Astrocyte (in vitro differentiated cells and primary cell): ENCODE measurements around the gene CREB5. TPM values are rescaled to one million over a fixed set of nuclear protein-coding genes. Genes with fewer than 3 reads are reported as not detected.

Source experiments
- DNase-seq: peaks from one replicate; pipeline ENCODE4 v3.0.0-alpha.2; 2010; ENCODE audit warnings: low read depth
- FAIRE-seq: peaks from 2 replicates; lab custom pipeline; 2011; peaks lifted over from hg19 to GRCh38; lab: Jason Lieb, UNC
- H2AFZ ChIP-seq: 2 replicates; pipeline ENCODE4 v1.6.0; 2012; ENCODE audit warnings: low read depth, low read length, inconsistent platforms
- H3K27ac ChIP-seq: 2 replicates; pipeline ENCODE4 v1.5.1; 2011; ENCODE audit warnings: low read depth, low read length, inconsistent platforms
- H3K27me3 ChIP-seq: 2 replicates; pipeline ENCODE4 v1.6.0; 2011; ENCODE audit warnings: low read length, inconsistent platforms; ENCODE audit not compliant: insufficient read depth
- H3K36me3 ChIP-seq: 2 replicates; pipeline ENCODE4 v1.5.1; 2011; ENCODE audit warnings: low read length, inconsistent platforms; ENCODE audit not compliant: insufficient read depth
- H3K4me1 ChIP-seq: 2 replicates; pipeline ENCODE4 v1.5.1; 2011; ENCODE audit warnings: low read length, inconsistent platforms; ENCODE audit not compliant: insufficient read depth
- H3K4me2 ChIP-seq: 2 replicates; pipeline ENCODE4 v1.6.0; 2012; ENCODE audit warnings: low read length, inconsistent platforms
- H3K4me3 ChIP-seq: 2 replicates; pipeline ENCODE4 v1.5.1; 2011; ENCODE audit warnings: low read depth, mild to moderate bottlenecking, low read length, inconsistent platforms; ENCODE audit not compliant: insufficient read depth
- H3K79me2 ChIP-seq: 2 replicates; pipeline ENCODE4 v1.6.0; 2012; ENCODE audit warnings: mild to moderate bottlenecking, low read length, inconsistent platforms; ENCODE audit not compliant: insufficient read depth
- H3K9ac ChIP-seq: 2 replicates; pipeline ENCODE4 v1.6.0; 2012; ENCODE audit warnings: mild to moderate bottlenecking, low read length, inconsistent platforms
- H3K9me3 ChIP-seq: 2 replicates; pipeline ENCODE4 v1.5.1; 2012; ENCODE audit warnings: low read depth, mild to moderate bottlenecking, low read length, inconsistent platforms; ENCODE audit not compliant: insufficient read depth
- H4K20me1 ChIP-seq: 2 replicates; pipeline ENCODE4 v1.6.0; 2012; ENCODE audit warnings: low read length, inconsistent platforms; ENCODE audit not compliant: insufficient read depth
- H3K27ac Mint-ChIP-seq: one replicate; pipeline ENCODE4 v1.8.0; 2021; ENCODE audit warnings: mild to moderate bottlenecking, mixed read lengths; ENCODE audit not compliant: unreplicated experiment
- H3K27me3 Mint-ChIP-seq: one replicate; pipeline ENCODE4 v1.8.0; 2021; ENCODE audit warnings: low read depth, mixed read lengths; ENCODE audit not compliant: unreplicated experiment
- H3K36me3 Mint-ChIP-seq: one replicate; pipeline ENCODE4 v1.8.0; 2021; ENCODE audit warnings: low read depth, mixed read lengths; ENCODE audit not compliant: unreplicated experiment
- H3K4me1 Mint-ChIP-seq: one replicate; pipeline ENCODE4 v1.8.0; 2021; ENCODE audit warnings: low read depth, mixed read lengths; ENCODE audit not compliant: unreplicated experiment
- H3K4me3 Mint-ChIP-seq: one replicate; pipeline ENCODE4 v1.8.0; 2021; ENCODE audit warnings: mild to moderate bottlenecking, moderate library complexity, mixed read lengths; ENCODE audit not compliant: unreplicated experiment
- H3K9me3 Mint-ChIP-seq: one replicate; pipeline ENCODE4 v1.8.0; 2021; ENCODE audit warnings: mild to moderate bottlenecking, mixed read lengths; ENCODE audit not compliant: unreplicated experiment
- CTCF ChIP-seq: IDR thresholded peaks from 2 replicates; pipeline ENCODE4 v1.5.1; 2011; ENCODE audit warnings: low read depth, mild to moderate bottlenecking, inconsistent platforms, low read length, moderate library complexity; ENCODE audit not compliant: insufficient read depth
- EZH2 ChIP-seq: IDR thresholded peaks from 2 replicates; pipeline ENCODE4 v1.6.1; 2012; ENCODE audit warnings: mild to moderate bottlenecking, low read length, inconsistent platforms; ENCODE audit not compliant: insufficient read depth
- total RNA-seq: library from RNA; stranded (reverse); gene quantifications from 2 replicates; pipeline ENCODE4 v1.2.1, GENCODE V29; 2021

CREB5 gene
- total RNA-seq, 1 donor from 2014 or later = 25.4 TPM

- H3K4me3 Mint-ChIP-seq = no peak overlapping the region
- no peaks in the 10 kb centered on the region for H3K27me3 Mint-ChIP-seq
- H3K4me1 Mint-ChIP-seq = no peaks in the 10 kb centered on the region
- no peaks in the 10 kb centered on the region for H3K4me1 ChIP-seq
- no peak overlapping the region for H3K4me3 ChIP-seq
- H3K27ac Mint-ChIP-seq = no peak overlapping the region
- no peaks in the 10 kb centered on the region for H3K79me2 ChIP-seq
- no peaks in the 10 kb centered on the region for H3K36me3 Mint-ChIP-seq
- H3K27me3 ChIP-seq = no peaks in the 10 kb centered on the region
- TF ChIP-seq CTCF = no peak
- no peak for TF ChIP-seq EZH2
- no peaks in the 10 kb centered on the region for H3K9me3 ChIP-seq
- peak; percentile 52 for DNase-seq
- no peak for FAIRE-seq
- no peaks in the 10 kb centered on the region for H4K20me1 ChIP-seq
- H3K4me2 ChIP-seq = no peak overlapping the region
- H3K27ac ChIP-seq = no peak overlapping the region
- H3K36me3 ChIP-seq = no peaks in the 10 kb centered on the region
- H3K9me3 Mint-ChIP-seq = peaks cover 2% of the 10 kb centered on the region
- H2AFZ ChIP-seq = no peak overlapping the region
- no peak overlapping the region for H3K9ac ChIP-seq
Measured at GRCh38 chr7:28666154-28666553, 253.8 kb downstream of the CREB5 start.

GRCh38 chr7:28668085-28668484 lies 255.8 kb downstream of the CREB5 start:
- no peak for TF ChIP-seq CTCF
- no peak for TF ChIP-seq EZH2

GRCh38 chr7:28669330-28669729 lies 257.0 kb downstream of the CREB5 start:
- Histone ChIP-seq H3K27ac (no peak overlapping the region), H3K36me3 (no peaks in the 10 kb centered on the region), H2AFZ (no peak overlapping the region), H3K4me2 (no peak overlapping the region), H4K20me1 (no peaks in the 10 kb centered on the region), H3K79me2 (no peaks in the 10 kb centered on the region), H3K9ac (no peak overlapping the region), H3K4me1 (peaks cover 3% of the 10 kb centered on the region), H3K27me3 (no peaks in the 10 kb centered on the region), H3K4me3 (no peak overlapping the region), H3K9me3 (no peaks in the 10 kb centered on the region)
- no peak for FAIRE-seq
- Mint-ChIP-seq H3K27ac (no peak overlapping the region), H3K36me3 (no peaks in the 10 kb centered on the region), H3K27me3 (no peaks in the 10 kb centered on the region), H3K4me1 (peaks cover 9% of the 10 kb centered on the region), H3K4me3 (no peak overlapping the region), H3K9me3 (no peaks in the 10 kb centered on the region)
- TF ChIP-seq CTCF (no peak), EZH2 (no peak)
- no peak for DNase-seq

More at GRCh38 chr7:28668085-28668484, 255.8 kb downstream of the CREB5 start:
- no peaks in the 10 kb centered on the region for H3K36me3 Mint-ChIP-seq
- H3K9me3 ChIP-seq = no peaks in the 10 kb centered on the region
- H3K27ac ChIP-seq = no peak overlapping the region
- H3K36me3 ChIP-seq = no peaks in the 10 kb centered on the region
- no peak overlapping the region for H3K4me3 Mint-ChIP-seq
- H3K9ac ChIP-seq = no peak overlapping the region
- H3K4me1 ChIP-seq = no peaks in the 10 kb centered on the region
- H2AFZ ChIP-seq = no peak overlapping the region
- DNase-seq (no peak), FAIRE-seq (no peak)
- H3K27ac Mint-ChIP-seq = no peak overlapping the region
- H3K9me3 Mint-ChIP-seq = no peaks in the 10 kb centered on the region
- no peaks in the 10 kb centered on the region for H3K27me3 ChIP-seq
- peaks cover 6% of the 10 kb centered on the region for H3K4me1 Mint-ChIP-seq
- H3K4me3 ChIP-seq = no peak overlapping the region
- H3K27me3 Mint-ChIP-seq = no peaks in the 10 kb centered on the region
- H3K4me2 ChIP-seq = no peak overlapping the region
- no peaks in the 10 kb centered on the region for H3K79me2 ChIP-seq
- H4K20me1 ChIP-seq = no peaks in the 10 kb centered on the region
